GM23338 (cell line): ENCODE data around the gene FFAR3.
"Not testable (repeated sequence)": the region's sequence is repeated elsewhere in the genome, so short reads cannot be mapped to it uniquely, and the experiment has no call there.

Experiments used
- CREB1 ChIP-seq: fragments of 250-450 bp; sonication (Bioruptor Pico); IDR thresholded peaks from 2 replicates; pipeline ENCODE4 v1.5.0; 2020; ENCODE audit warnings: low read depth, mild to moderate bottlenecking, moderate library complexity
- EZH2 ChIP-seq: fragments of 200-600 bp; sonication (generic); IDR thresholded peaks from one replicate; pipeline ENCODE4 v1.8.0; 2017; ENCODE audit warnings: antibody characterized with exemption, mild to moderate bottlenecking, low read depth; ENCODE audit not compliant: unreplicated experiment
- EZH2phosphoT487 ChIP-seq: fragments of 200-600 bp; sonication (generic); IDR thresholded peaks from one replicate; pipeline ENCODE4 v1.8.1; 2018; ENCODE audit warnings: antibody characterized with exemption; ENCODE audit not compliant: unreplicated experiment
- JUNB ChIP-seq: IDR thresholded peaks from one replicate; pipeline ENCODE4 v1.6.1; 2016; ENCODE audit warnings: antibody characterized with exemption; ENCODE audit not compliant: unreplicated experiment
- NANOG ChIP-seq: IDR thresholded peaks from 2 replicates; pipeline ENCODE4 v1.6.1; 2016; ENCODE audit warnings: antibody characterized with exemption, borderline replicate concordance
- POLR2AphosphoS5 ChIP-seq: IDR thresholded peaks from 2 replicates; pipeline ENCODE4 v1.6.1; 2016; ENCODE audit warnings: antibody characterized with exemption, low read depth
- STAT1 ChIP-seq: IDR thresholded peaks from one replicate; pipeline ENCODE4 v1.6.1; 2016; ENCODE audit warnings: antibody characterized with exemption; ENCODE audit not compliant: unreplicated experiment
- ZNF114 ChIP-seq: fragments of 250-450 bp; sonication (Bioruptor Pico); IDR thresholded peaks from 2 replicates; pipeline ENCODE4 v1.5.0; 2020; ENCODE audit warnings: mild to moderate bottlenecking, moderate library complexity
- ZNF331 ChIP-seq: fragments of 250-450 bp; sonication (Bioruptor Pico); IDR thresholded peaks from 2 replicates; pipeline ENCODE4 v1.5.0; 2020; ENCODE audit warnings: low read depth, mild to moderate bottlenecking, moderate library complexity
- TF ChIP-seq, protein P1 (sequence below), 2 experiments: fragments of 200-600 bp in 1 of 2; sonication (generic) in 1 of 2; conservative IDR thresholded peaks; 2 replicates each; pipeline versions ENCODE4 v1.5.1 to v1.6.1; 2016 to 2017; ENCODE audit warnings: antibody characterized with exemption in 2 of 2, low read depth in 2 of 2, mild to moderate bottlenecking in 2 of 2, moderate library complexity in 1 of 2
- TF ChIP-seq, protein P2 (sequence below): IDR thresholded peaks from one replicate; pipeline ENCODE4 v1.6.1; 2018; ENCODE audit warnings: antibody characterized with exemption; ENCODE audit not compliant: unreplicated experiment
- TF ChIP-seq, protein P3 (sequence below): IDR thresholded peaks from 2 replicates; pipeline ENCODE4 v1.6.1; 2016; ENCODE audit warnings: antibody characterized with exemption
- TF ChIP-seq, protein P4 (sequence below): fragments of 250-450 bp; sonication (Bioruptor Pico); IDR thresholded peaks from 2 replicates; pipeline ENCODE4 v1.5.0; 2020; ENCODE audit warnings: mild to moderate bottlenecking, moderate library complexity

DNA sequence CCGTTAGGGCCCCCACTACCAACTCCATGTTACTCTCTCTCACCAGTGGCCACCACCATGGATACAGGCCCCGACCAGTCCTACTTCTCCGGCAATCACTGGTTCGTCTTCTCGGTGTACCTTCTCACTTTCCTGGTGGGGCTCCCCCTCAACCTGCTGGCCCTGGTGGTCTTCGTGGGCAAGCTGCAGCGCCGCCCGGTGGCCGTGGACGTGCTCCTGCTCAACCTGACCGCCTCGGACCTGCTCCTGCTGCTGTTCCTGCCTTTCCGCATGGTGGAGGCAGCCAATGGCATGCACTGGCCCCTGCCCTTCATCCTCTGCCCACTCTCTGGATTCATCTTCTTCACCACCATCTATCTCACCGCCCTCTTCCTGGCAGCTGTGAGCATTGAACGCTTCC lies 574 bp downstream of the FFAR3 start:
- TF ChIP-seq, protein P1, sequence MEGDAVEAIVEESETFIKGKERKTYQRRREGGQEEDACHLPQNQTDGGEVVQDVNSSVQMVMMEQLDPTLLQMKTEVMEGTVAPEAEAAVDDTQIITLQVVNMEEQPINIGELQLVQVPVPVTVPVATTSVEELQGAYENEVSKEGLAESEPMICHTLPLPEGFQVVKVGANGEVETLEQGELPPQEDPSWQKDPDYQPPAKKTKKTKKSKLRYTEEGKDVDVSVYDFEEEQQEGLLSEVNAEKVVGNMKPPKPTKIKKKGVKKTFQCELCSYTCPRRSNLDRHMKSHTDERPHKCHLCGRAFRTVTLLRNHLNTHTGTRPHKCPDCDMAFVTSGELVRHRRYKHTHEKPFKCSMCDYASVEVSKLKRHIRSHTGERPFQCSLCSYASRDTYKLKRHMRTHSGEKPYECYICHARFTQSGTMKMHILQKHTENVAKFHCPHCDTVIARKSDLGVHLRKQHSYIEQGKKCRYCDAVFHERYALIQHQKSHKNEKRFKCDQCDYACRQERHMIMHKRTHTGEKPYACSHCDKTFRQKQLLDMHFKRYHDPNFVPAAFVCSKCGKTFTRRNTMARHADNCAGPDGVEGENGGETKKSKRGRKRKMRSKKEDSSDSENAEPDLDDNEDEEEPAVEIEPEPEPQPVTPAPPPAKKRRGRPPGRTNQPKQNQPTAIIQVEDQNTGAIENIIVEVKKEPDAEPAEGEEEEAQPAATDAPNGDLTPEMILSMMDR (conservative IDR thresholded peaks at IDR 0.05; ENCODE audit: low read depth in 2 of 2): peak; percentile 12 to 45; a peak in 2 of 4 replicates
- TF ChIP-seq POLR2AphosphoS5; EZH2; EZH2phosphoT487; NANOG; ZNF114 (CRISPR knock-in tag); CREB1 (CRISPR knock-in tag); STAT1; JUNB; ZNF331 (CRISPR knock-in tag): not testable (repeated sequence)
- TF ChIP-seq, protein P2, sequence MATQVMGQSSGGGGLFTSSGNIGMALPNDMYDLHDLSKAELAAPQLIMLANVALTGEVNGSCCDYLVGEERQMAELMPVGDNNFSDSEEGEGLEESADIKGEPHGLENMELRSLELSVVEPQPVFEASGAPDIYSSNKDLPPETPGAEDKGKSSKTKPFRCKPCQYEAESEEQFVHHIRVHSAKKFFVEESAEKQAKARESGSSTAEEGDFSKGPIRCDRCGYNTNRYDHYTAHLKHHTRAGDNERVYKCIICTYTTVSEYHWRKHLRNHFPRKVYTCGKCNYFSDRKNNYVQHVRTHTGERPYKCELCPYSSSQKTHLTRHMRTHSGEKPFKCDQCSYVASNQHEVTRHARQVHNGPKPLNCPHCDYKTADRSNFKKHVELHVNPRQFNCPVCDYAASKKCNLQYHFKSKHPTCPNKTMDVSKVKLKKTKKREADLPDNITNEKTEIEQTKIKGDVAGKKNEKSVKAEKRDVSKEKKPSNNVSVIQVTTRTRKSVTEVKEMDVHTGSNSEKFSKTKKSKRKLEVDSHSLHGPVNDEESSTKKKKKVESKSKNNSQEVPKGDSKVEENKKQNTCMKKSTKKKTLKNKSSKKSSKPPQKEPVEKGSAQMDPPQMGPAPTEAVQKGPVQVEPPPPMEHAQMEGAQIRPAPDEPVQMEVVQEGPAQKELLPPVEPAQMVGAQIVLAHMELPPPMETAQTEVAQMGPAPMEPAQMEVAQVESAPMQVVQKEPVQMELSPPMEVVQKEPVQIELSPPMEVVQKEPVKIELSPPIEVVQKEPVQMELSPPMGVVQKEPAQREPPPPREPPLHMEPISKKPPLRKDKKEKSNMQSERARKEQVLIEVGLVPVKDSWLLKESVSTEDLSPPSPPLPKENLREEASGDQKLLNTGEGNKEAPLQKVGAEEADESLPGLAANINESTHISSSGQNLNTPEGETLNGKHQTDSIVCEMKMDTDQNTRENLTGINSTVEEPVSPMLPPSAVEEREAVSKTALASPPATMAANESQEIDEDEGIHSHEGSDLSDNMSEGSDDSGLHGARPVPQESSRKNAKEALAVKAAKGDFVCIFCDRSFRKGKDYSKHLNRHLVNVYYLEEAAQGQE: not testable (repeated sequence)
- TF ChIP-seq, protein P3, sequence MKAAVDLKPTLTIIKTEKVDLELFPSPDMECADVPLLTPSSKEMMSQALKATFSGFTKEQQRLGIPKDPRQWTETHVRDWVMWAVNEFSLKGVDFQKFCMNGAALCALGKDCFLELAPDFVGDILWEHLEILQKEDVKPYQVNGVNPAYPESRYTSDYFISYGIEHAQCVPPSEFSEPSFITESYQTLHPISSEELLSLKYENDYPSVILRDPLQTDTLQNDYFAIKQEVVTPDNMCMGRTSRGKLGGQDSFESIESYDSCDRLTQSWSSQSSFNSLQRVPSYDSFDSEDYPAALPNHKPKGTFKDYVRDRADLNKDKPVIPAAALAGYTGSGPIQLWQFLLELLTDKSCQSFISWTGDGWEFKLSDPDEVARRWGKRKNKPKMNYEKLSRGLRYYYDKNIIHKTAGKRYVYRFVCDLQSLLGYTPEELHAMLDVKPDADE: not testable (repeated sequence)
- TF ChIP-seq, protein P4, sequence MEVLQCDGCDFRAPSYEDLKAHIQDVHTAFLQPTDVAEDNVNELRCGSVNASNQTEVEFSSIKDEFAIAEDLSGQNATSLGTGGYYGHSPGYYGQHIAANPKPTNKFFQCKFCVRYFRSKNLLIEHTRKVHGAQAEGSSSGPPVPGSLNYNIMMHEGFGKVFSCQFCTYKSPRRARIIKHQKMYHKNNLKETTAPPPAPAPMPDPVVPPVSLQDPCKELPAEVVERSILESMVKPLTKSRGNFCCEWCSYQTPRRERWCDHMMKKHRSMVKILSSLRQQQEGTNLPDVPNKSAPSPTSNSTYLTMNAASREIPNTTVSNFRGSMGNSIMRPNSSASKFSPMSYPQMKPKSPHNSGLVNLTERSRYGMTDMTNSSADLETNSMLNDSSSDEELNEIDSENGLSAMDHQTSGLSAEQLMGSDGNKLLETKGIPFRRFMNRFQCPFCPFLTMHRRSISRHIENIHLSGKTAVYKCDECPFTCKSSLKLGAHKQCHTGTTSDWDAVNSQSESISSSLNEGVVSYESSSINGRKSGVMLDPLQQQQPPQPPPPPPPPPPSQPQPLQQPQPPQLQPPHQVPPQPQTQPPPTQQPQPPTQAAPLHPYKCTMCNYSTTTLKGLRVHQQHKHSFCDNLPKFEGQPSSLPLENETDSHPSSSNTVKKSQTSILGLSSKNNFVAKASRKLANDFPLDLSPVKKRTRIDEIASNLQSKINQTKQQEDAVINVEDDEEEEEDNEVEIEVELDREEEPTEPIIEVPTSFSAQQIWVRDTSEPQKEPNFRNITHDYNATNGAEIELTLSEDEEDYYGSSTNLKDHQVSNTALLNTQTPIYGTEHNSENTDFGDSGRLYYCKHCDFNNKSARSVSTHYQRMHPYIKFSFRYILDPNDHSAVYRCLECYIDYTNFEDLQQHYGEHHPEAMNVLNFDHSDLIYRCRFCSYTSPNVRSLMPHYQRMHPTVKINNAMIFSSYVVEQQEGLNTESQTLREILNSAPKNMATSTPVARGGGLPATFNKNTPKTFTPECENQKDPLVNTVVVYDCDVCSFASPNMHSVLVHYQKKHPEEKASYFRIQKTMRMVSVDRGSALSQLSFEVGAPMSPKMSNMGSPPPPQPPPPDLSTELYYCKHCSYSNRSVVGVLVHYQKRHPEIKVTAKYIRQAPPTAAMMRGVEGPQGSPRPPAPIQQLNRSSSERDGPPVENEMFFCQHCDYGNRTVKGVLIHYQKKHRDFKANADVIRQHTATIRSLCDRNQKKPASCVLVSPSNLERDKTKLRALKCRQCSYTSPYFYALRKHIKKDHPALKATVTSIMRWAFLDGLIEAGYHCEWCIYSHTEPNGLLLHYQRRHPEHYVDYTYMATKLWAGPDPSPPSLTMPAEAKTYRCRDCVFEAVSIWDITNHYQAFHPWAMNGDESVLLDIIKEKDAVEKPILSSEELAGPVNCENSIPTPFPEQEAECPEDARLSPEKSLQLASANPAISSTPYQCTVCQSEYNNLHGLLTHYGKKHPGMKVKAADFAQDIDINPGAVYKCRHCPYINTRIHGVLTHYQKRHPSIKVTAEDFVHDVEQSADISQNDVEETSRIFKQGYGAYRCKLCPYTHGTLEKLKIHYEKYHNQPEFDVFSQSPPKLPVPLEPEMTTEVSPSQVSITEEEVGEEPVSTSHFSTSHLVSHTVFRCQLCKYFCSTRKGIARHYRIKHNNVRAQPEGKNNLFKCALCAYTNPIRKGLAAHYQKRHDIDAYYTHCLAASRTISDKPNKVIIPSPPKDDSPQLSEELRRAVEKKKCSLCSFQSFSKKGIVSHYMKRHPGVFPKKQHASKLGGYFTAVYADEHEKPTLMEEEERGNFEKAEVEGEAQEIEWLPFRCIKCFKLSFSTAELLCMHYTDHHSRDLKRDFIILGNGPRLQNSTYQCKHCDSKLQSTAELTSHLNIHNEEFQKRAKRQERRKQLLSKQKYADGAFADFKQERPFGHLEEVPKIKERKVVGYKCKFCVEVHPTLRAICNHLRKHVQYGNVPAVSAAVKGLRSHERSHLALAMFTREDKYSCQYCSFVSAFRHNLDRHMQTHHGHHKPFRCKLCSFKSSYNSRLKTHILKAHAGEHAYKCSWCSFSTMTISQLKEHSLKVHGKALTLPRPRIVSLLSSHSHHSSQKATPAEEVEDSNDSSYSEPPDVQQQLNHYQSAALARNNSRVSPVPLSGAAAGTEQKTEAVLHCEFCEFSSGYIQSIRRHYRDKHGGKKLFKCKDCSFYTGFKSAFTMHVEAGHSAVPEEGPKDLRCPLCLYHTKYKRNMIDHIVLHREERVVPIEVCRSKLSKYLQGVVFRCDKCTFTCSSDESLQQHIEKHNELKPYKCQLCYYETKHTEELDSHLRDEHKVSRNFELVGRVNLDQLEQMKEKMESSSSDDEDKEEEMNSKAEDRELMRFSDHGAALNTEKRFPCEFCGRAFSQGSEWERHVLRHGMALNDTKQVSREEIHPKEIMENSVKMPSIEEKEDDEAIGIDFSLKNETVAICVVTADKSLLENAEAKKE: not testable (repeated sequence)
